DND-41 (cell line): Measurements from ENCODE around the gene CLEC4D.

ENCODE experiments used
- EZH2 ChIP-seq: IDR thresholded peaks from 3 replicates; pipeline ENCODE4 v1.6.1; 2012; ENCODE audit warnings: borderline replicate concordance, low read depth, mild to moderate bottlenecking, moderate library complexity, low read length, inconsistent platforms; ENCODE audit not compliant: severe bottlenecking
- TF ChIP-seq, protein P1 (sequence below): IDR thresholded peaks from 2 replicates; pipeline ENCODE4 v1.5.1; 2012; ENCODE audit warnings: borderline replicate concordance, low read length, moderate library complexity, mild to moderate bottlenecking; ENCODE audit not compliant: poor library complexity, severe bottlenecking; ENCODE audit errors: extremely low read depth

DNA sequence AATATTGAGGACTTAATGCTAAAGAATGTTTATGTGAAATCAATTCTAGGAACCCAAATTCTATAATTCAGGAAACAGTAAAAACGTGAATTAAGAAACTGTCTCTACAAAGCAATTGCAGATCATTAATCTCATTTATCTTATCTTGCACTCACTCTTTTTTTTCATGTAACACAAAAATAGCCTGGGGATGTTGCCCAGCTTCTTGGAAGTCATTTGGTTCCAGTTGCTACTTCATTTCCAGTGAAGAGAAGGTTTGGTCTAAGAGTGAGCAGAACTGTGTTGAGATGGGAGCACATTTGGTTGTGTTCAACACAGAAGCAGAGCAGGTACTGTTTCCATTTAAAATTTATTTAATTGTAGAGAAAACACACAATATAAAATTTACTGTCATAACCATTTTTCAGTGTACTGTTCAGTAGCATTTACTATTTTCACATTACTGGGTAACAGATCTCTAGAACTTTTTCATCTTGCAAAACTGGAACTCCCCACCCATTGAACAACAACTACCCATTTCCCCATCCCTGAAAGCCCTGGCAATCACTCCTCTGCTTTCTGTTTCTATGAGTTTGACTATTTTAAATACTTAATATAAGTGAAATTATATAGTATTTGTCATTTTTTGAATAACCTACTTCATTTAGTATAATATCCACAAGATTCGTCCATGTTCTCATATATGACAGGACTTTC is 47.9 kb upstream of the CLEC4D start:
- TF ChIP-seq EZH2: no peak
- TF ChIP-seq, protein P1, sequence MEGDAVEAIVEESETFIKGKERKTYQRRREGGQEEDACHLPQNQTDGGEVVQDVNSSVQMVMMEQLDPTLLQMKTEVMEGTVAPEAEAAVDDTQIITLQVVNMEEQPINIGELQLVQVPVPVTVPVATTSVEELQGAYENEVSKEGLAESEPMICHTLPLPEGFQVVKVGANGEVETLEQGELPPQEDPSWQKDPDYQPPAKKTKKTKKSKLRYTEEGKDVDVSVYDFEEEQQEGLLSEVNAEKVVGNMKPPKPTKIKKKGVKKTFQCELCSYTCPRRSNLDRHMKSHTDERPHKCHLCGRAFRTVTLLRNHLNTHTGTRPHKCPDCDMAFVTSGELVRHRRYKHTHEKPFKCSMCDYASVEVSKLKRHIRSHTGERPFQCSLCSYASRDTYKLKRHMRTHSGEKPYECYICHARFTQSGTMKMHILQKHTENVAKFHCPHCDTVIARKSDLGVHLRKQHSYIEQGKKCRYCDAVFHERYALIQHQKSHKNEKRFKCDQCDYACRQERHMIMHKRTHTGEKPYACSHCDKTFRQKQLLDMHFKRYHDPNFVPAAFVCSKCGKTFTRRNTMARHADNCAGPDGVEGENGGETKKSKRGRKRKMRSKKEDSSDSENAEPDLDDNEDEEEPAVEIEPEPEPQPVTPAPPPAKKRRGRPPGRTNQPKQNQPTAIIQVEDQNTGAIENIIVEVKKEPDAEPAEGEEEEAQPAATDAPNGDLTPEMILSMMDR: no peak
